HG03280 (cell line): ENCODE measurements around the gene FBXO34.
"Not testable (repeated sequence)": the region's sequence is repeated elsewhere in the genome, so short reads cannot be mapped to it uniquely, and the experiment has no call there.

ENCODE experiments used
- ATAC-seq: cut with Tn5 transposase; IDR thresholded peaks from one replicate; pipeline ENCODE4 v1.9.1; 2021; ENCODE audit warnings: mild to moderate bottlenecking, moderate library complexity; ENCODE audit not compliant: unreplicated experiment

Gene FBXO34

GRCh38 chr14:55340482-55340881 lies 69.3 kb downstream of the FBXO34 start:
- ATAC-seq: no peak

DNA sequence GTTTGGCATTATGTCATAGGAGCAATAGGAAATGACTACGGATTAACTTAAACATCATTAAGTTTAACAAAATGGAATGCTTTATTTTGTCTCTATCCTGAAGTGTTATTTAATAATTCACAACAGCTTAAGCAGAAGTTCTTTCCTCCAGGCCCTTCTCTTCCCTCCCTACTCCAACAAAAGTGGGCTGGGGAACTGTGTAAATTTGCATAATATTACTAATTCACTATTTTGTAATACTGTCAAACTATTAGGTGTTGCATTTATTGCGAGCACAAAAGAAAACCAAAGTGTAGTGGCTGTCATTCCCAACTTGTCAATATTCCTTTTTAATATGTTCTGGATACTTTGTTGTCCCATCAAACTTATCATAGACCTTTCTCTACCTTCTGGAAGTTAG lies 70.6 kb downstream of the FBXO34 start:
- ATAC-seq: no peak

DNA sequence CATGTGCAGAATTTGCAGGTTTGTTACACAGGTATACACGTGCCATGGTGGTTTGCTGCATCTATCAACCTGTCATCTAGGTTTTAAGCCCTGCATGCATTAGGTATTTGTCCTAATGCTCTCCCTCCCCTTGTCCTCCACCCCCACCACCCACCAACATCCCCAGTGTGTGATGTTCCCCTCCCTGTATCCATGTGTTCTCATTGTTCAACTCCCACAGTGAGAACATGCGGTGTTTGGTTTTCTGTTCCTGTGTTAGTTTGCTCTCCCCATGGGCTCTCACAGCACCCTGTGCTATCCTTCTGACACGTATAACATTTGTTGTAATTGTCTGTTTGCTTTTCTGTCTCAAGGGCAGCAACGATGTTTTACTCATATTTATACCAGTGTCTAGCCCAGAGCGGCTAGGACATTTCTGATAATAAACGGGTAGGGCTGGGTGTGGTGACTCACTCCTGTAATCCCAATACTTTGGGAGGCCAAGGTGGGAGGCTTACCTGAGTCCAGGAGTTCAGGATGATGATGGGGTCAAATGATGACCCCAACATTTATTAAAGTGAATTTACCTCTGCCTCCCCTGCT lies 73.5 kb downstream of the FBXO34 start:
- ATAC-seq: not testable (repeated sequence)

DNA sequence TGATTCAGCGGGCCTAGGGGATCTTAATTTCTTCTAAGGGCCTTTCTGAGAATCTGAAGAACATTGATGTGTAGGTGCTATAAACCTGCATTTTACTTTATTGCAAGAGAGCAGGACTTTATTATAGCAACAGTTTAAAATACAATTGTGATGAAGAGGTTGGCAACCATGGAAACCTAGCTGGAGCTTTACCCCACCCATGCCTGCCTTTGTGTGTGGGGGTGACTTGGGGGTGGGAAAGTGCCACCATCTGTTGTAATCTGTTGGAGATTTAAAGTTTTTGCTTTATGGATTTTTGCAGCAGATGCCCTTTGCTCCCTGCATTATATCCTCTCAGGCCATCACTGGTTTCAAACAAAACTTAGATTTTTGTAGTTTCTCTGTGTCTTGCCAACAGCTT lies 75.8 kb downstream of the FBXO34 start:
- no peak for ATAC-seq

GRCh38 chr14:55347748-55348147 lies 76.5 kb downstream of the FBXO34 start:
- no peak for ATAC-seq

DNA sequence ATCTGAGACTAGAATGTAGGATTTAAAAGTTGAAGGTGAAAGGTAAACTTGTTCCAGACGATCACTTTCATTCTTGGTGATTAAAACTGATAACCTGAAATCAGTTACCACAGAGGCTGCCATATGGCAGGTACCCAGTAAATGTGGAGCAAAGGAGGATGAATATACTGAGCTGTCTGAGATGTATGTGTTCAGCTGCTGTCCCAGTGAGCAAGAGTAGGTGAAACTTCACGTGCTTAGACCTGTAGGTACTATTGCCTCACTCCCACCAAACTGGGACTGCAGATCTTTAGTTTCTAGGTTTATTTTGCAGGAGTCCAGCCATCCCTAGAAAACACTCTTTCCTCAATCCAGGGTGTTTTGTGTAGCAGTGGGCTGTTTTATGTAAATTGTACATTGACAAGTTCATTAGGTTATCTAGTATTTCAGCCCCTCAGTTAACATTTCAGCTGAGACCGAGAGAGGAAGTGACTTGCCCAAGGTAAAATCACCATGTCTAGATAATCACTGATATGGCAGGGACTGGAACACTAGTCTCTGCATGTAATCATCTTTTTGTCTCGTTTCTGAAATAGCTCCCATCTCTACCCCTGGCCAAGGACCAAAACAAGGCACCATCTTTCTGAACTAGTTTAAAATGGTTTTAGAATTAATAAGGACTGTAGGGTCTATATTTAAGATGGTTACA lies 77.7 kb downstream of the FBXO34 start:
- peak; percentile 58 for ATAC-seq

- no peak for ATAC-seq
These were observed 78.3 kb downstream of the FBXO34 start for GRCh38 chr14:55349565-55349964.

DNA sequence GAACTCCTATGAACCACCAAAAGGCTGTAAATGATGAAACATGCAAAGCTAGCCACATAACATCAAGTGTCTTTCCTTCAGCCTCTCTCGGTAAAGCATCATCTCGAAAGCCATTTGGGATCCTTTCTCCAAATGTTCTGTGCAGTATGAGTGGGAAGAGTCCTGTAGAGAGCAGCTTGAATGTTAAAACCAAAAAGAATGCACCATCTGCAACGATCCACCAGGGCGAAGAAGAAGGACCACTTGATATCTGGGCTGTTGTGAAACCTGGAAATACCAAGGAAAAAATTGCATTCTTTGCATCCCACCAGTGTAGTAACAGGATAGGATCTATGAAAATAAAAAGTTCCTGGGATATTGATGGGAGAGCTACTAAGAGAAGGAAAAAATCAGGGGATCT lies 79.2 kb downstream of the FBXO34 start:
- ATAC-seq: no peak

DNA sequence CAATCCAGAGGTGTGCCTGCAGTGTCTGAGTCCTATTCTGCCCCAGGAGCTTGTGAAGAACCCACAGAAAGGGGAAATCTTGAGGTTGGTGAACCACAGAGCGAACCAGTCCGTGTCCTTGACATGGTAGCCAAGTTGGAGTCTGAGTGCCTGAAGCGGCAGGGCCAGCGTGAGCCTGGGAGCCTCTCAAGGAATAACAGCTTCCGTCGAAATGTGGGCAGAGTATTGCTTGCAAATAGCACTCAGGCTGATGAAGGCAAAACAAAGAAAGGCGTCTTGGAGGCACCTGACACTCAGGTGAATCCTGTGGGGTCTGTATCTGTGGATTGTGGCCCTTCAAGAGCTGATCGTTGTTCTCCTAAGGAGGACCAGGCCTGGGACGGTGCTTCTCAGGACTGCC lies 79.9 kb downstream of the FBXO34 start:
- ATAC-seq: no peak

DNA sequence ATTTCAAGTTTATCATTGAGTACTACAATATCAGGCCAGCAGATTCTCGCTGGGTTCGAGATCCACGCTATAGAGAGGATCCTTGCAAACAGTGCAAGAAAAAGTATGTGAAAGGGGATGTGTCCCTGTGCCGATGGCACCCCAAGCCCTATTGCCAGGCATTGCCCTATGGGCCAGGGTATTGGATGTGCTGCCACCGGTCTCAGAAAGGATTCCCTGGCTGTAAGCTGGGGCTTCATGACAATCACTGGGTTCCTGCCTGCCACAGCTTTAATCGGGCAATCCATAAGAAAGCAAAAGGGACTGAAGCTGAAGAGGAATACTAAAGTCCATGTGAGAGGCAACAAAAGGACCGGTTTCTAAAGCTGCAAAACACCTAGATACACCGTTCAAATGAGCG lies 81.0 kb downstream of the FBXO34 start:
- no peak for ATAC-seq

- no peak for ATAC-seq
These were observed 82.7 kb downstream of the FBXO34 start for GRCh38 chr14:55353686-55354467.

DNA sequence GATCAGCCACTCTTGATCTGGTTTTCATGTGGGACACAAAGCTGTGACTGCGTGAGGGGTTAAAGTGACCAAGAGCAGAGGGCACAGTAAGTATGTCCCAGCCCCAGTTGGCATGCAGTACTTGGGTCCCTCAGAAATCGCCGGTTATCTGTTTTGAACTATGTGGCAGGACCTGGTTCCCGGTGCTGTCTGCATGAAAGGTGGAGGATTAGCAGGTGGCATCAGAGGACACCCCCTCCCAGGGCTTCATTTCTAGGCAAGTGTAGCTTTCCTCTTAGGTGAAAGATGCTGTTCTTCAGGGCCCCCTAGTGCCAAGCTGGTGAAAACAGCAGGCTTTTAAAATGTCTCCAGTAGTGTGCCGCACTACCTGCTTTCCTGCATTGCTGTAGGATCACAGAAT lies 83.3 kb downstream of the FBXO34 start:
- peak; percentile 62 for ATAC-seq

- no peak for ATAC-seq
These were observed 84.7 kb downstream of the FBXO34 start for GRCh38 chr14:55355922-55356321.

GRCh38 chr14:55356913-55357312 lies 85.7 kb downstream of the FBXO34 start:
- ATAC-seq: no peak

DNA sequence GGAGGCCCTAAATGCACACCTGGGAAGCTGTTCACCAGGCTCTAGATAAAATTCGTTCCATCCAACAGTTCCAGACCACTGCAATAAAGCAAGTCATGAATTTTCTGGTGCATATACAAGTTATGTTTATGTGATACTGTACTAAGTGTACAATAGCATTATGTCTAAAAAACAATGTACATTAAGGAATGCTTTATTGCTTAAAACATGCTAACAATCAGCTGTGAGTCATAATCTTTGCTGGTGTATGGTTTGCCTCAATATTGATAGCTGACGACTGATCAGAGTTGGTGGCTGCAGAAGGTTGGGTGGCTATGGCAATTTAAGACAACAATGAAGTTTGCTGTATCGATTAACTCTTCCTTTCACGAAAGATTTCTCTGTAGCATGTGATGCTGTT lies 88.1 kb downstream of the FBXO34 start:
- no peak for ATAC-seq

DNA sequence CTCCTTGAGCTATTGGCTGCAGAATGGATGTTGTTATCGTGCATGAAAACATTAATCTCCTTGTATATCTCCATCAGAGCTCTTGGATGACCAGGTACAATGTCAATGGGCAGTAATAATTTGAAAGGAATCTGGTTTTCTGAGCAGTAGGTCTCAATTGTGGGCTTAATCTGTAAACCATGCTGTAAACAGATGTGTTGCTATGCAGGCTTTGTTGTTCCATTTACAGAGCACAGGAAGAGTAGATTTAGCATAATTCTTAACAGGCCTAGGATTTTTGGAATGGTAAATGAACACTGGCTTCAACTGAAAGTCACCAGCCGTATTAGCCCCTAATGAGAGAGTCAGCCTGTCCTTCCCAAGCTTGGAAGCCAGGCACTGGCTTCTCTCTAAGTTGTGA lies 90.0 kb downstream of the FBXO34 start:
- ATAC-seq: no peak

- ATAC-seq: no peak
These were observed 95.0 kb downstream of the FBXO34 start for GRCh38 chr14:55366271-55366670.

DNA sequence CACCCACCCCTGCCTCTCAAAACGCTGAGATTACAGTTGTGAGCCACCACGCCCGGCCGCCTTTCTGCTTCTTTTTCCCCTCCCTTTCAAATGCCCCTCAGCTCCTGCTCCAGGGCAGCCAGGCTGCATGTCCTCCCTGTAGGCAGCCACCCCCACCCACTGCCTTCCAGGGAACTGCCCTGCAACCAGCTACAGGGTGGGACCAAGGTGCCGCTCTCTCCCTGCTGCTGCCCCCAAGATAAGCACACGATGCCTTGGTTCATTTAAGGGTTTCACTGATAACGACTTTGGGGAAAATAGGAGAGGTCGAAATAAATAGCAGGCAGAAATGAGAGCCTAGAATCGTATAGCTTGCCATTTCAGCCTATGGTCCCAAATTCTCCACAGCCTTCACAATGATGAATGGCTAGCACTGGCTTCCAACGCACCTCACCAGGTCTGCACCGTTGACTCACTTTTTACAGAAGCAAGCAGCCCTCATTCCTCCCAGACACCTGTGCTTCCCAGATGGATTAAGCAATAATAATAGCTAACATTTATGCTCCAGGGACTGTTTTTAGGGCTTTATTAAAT lies 99.7 kb downstream of the FBXO34 start:
- no peak for ATAC-seq

DNA sequence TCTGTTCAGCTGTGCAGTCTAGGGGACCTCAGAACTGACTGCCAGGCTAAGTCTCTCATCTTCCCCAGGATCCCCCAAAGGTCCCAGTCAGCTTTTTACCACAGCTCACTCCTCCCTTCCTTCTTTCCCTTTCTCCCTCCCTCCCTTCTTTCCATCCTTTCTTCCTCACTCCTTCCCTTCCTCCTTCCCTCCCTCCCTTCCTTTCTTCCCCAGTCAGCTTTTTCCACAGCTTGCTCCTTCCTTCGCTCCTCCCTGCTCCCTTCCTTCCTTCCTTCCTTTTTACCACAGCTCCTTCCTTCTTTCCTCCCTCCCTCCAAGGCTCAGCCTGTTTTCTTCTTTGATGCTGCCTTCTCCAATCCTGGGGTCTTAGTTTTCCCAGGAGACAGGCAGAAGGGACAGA lies 101.2 kb downstream of the FBXO34 start:
- no peak for ATAC-seq

DNA sequence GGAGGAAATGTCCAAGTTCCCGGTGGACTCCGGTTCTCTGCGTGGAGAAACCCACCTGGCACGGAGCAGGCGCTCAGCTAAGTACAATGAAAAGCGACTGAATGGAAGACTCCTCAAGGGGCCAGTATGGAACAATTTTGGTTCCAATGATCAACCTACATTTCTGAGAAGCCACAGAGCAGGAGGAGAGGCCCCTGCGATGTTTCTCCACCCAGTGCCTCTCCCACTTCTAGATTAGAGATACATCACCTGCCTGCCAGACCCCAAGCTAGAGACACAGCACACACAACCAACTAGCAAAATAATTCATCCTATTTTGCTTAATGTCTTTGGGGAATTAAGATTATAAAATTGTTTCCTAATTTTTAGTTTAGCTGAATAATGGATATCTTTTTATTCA lies 101.6 kb downstream of the FBXO34 start:
- no peak for ATAC-seq

DNA sequence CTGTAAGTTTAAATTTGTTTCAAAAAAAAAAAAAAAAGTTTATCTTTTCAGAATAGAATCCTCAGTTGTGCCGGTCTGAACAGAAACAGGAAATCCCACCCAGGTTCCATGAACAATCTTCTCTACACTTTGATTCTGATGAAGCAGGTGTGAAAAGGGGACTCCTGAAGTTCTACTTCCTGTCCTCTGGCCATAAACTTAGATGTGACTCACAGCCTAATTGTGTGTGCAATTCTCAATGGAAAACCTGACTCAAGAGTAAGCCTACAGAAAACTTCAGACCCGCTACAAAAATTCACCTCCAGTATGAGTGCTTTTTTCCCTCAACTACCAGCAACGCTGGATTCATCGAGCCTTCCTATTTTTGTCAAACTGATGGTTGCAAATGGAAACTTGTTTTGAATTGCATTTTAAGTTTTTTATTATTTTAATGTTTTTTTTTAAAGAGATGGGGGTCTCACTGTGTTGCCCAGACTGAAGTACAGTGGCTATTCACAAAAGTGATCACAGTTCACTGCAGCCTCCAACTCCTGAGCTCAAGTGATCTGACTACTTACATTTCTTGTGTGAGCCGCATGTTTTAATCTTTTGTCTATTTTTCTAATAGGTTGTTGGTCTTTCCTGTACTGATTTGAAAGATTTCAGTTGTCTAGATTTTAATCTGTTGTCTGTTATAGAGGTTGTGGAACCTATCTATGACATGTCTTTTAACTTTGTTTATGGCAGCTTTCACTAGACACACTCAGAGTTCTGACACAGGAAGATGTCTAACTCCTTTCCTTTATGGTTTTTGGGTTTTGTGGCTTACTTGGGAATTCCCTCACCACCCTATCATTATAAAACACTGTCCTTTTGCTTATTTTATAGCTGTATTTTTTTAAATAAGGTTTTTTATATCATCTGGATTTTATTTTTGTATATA lies 102.8 kb downstream of the FBXO34 start:
- no peak for ATAC-seq
